ENCODE results near the gene STAB2.
A peak's percentile ranks its signal among the peaks of the same experiment; 100 is the strongest.

Gene STAB2

GRCh38 chr12:103705098-103705497 is 118.0 kb downstream of the STAB2 start:
- TF ChIP-seq CTCF (IDR thresholded peaks at IDR 0.05): no peak
- Mint-ChIP-seq H3K36me3 (ENCODE audit: low read depth) (no peaks in the 10 kb centered on the region), H3K9me3 (peaks cover 8% of the 10 kb centered on the region), H3K4me3 (no peak overlapping the region), H3K4me1 (peaks cover 10% of the 10 kb centered on the region), H3K27ac (no peak overlapping the region), H3K27me3 (ENCODE audit: low read depth, poor library complexity) (peaks cover 8% of the 10 kb centered on the region)
- DNase-seq: no peak

GRCh38 chr12:103705927-103706326 is 118.9 kb downstream of the STAB2 start:
- no peak for DNase-seq

GRCh38 chr12:103707446-103707845 is 120.4 kb downstream of the STAB2 start:
- Mint-ChIP-seq H3K27ac (no peak overlapping the region), H3K9me3 (peaks cover 5% of the 10 kb centered on the region), H3K4me1 (peaks cover 14% of the 10 kb centered on the region), H3K4me3 (no peak overlapping the region), H3K36me3 (ENCODE audit: low read depth) (no peaks in the 10 kb centered on the region), H3K27me3 (ENCODE audit: low read depth, poor library complexity) (peaks cover 8% of the 10 kb centered on the region)
- DNase-seq: no peak
- no peak for TF ChIP-seq CTCF (IDR thresholded peaks at IDR 0.05)

More at GRCh38 chr12:103705927-103706326, 118.9 kb downstream of the STAB2 start:
- no peaks in the 10 kb centered on the region for H3K36me3 Mint-ChIP-seq (ENCODE audit: low read depth)
- peaks cover 9% of the 10 kb centered on the region for H3K9me3 Mint-ChIP-seq
- peak; percentile 25 for TF ChIP-seq CTCF (IDR thresholded peaks at IDR 0.05)
- no peak overlapping the region for H3K4me3 Mint-ChIP-seq
- H3K27ac Mint-ChIP-seq: no peak overlapping the region
- peaks cover 14% of the 10 kb centered on the region for H3K4me1 Mint-ChIP-seq
- H3K27me3 Mint-ChIP-seq (ENCODE audit: low read depth, poor library complexity): peaks cover 8% of the 10 kb centered on the region

- Mint-ChIP-seq H3K4me1 (peaks cover 14% of the 10 kb centered on the region), H3K36me3 (ENCODE audit: low read depth) (no peaks in the 10 kb centered on the region), H3K27ac (no peak overlapping the region), H3K27me3 (ENCODE audit: low read depth, poor library complexity) (peaks cover 11% of the 10 kb centered on the region), H3K4me3 (no peak overlapping the region), H3K9me3 (peaks cover 5% of the 10 kb centered on the region)
- no peak for TF ChIP-seq CTCF (IDR thresholded peaks at IDR 0.05)
- no peak for DNase-seq
Observed at GRCh38 chr12:103710544-103710943, 123.5 kb downstream of the STAB2 start.

GRCh38 chr12:103712216-103712615 is 125.1 kb downstream of the STAB2 start:
- H3K27ac Mint-ChIP-seq: no peak overlapping the region
- no peak for TF ChIP-seq CTCF (IDR thresholded peaks at IDR 0.05)
- H3K27me3 Mint-ChIP-seq (ENCODE audit: low read depth, poor library complexity): peaks cover 8% of the 10 kb centered on the region
- H3K4me3 Mint-ChIP-seq: no peak overlapping the region
- H3K9me3 Mint-ChIP-seq: peaks cover 5% of the 10 kb centered on the region
- DNase-seq: no peak
- H3K36me3 Mint-ChIP-seq (ENCODE audit: low read depth): no peaks in the 10 kb centered on the region
- H3K4me1 Mint-ChIP-seq: peaks cover 14% of the 10 kb centered on the region

GRCh38 chr12:103715494-103715893 is 128.4 kb downstream of the STAB2 start:
- H3K36me3 Mint-ChIP-seq (ENCODE audit: low read depth): no peaks in the 10 kb centered on the region
- H3K4me3 Mint-ChIP-seq: no peak overlapping the region
- H3K27me3 Mint-ChIP-seq (ENCODE audit: low read depth, poor library complexity): peaks cover 8% of the 10 kb centered on the region

More at GRCh38 chr12:103715494-103715893, 128.4 kb downstream of the STAB2 start:
- no peaks in the 10 kb centered on the region for H3K4me1 Mint-ChIP-seq
- no peak for TF ChIP-seq CTCF (IDR thresholded peaks at IDR 0.05)
- no peak overlapping the region for H3K27ac Mint-ChIP-seq
- no peak for DNase-seq
- H3K9me3 Mint-ChIP-seq: no peaks in the 10 kb centered on the region
